TTC549 (cell line): Measurements from ENCODE around the gene USP17L17.
"Not testable (repeated sequence)": the region's sequence is repeated elsewhere in the genome, so short reads cannot be mapped to it uniquely, and the experiment has no call there.

Source experiments
- FAIRE-seq: peaks from 2 replicates; lab custom pipeline; 2012; peaks lifted over from hg19 to GRCh38; lab: Jason Lieb, UNC

Gene USP17L17, protein sequence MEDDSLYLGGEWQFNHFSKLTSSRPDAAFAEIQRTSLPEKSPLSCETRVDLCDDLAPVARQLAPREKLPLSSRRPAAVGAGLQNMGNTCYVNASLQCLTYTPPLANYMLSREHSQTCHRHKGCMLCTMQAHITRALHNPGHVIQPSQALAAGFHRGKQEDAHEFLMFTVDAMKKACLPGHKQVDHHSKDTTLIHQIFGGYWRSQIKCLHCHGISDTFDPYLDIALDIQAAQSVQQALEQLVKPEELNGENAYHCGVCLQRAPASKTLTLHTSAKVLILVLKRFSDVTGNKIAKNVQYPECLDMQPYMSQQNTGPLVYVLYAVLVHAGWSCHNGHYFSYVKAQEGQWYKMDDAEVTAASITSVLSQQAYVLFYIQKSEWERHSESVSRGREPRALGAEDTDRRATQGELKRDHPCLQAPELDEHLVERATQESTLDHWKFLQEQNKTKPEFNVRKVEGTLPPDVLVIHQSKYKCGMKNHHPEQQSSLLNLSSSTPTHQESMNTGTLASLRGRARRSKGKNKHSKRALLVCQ

GRCh38 chr4:9243579-9243978, at the start of gene USP17L17:
TSS of gene USP17L17 (plus strand) at chr4:9243879. CDS start at chr4:9243879, 0 bp downstream.
- FAIRE-seq = not testable (repeated sequence)

- FAIRE-seq = not testable (repeated sequence)
Measured at GRCh38 chr4:9210357-9210756, 33.3 kb upstream of the USP17L17 start, which contains the start of gene USP17L10. TSS of gene USP17L10 (plus strand) at chr4:9210657. CDS start at chr4:9210657, 0 bp downstream.

GRCh38 chr4:9214701-9215100, 29.0 kb upstream of the USP17L17 start:
- FAIRE-seq = not testable (repeated sequence)

DNA sequence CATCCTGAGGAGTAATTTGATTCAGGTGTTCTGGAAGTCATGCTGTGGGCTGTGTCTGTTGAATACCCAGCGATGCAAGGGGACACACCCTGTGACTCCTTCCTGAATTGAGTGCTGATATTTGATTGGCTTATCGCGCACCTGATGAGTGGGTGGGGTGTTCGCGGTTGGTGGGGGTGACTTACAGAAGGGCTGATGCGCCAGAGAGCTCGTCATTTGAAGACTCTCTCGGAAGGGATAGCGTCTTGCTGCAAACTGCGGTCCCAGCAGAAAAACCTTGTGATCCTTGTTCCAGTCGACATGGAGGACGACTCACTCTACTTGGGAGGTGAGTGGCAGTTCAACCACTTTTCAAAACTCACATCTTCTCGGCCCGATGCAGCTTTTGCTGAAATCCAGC, 28.6 kb upstream of the USP17L17 start, which contains the start of gene USP17L11:
Gene USP17L11, plus strand, starts transcription at position 301 of the 400 bp plus-strand sequence. Its CDS starts 0 bp downstream, at position 301.
- not testable (repeated sequence) for FAIRE-seq

DNA sequence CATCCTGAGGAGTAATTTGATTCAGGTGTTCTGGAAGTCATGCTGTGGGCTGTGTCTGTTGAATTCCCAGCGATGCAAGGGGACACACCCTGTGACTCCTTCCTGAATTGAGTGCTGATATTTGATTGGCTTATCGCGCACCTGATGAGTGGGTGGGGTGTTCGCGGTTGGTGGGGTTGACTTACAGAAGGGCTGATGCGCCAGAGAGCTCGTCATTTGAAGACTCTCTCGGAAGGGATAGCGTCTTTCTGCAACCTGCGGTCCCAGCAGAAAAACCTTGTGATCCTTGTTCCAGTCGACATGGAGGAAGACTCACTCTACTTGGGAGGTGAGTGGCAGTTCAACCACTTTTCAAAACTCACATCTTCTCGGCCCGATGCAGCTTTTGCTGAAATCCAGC, 23.8 kb upstream of the USP17L17 start, which contains the start of gene USP17L12:
Gene USP17L12, plus strand, starts transcription at position 301 of the 400 bp plus-strand sequence. Its CDS starts 0 bp downstream, at position 301.
- FAIRE-seq = not testable (repeated sequence)

GRCh38 chr4:9224596-9224995, 19.1 kb upstream of the USP17L17 start, which contains the start of gene USP17L13:
TSS of gene USP17L13 (plus strand) at chr4:9224896. CDS start at chr4:9224896, 0 bp downstream.
- not testable (repeated sequence) for FAIRE-seq

DNA sequence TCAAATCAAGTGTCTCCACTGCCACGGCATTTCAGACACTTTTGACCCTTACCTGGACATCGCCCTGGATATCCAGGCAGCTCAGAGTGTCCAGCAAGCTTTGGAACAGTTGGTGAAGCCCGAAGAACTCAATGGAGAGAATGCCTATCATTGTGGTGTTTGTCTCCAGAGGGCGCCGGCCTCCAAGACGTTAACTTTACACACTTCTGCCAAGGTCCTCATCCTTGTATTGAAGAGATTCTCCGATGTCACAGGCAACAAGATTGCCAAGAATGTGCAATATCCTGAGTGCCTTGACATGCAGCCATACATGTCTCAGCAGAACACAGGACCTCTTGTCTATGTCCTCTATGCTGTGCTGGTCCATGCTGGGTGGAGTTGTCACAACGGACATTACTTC, 13.4 kb upstream of the USP17L17 start:
- FAIRE-seq = not testable (repeated sequence)

DNA sequence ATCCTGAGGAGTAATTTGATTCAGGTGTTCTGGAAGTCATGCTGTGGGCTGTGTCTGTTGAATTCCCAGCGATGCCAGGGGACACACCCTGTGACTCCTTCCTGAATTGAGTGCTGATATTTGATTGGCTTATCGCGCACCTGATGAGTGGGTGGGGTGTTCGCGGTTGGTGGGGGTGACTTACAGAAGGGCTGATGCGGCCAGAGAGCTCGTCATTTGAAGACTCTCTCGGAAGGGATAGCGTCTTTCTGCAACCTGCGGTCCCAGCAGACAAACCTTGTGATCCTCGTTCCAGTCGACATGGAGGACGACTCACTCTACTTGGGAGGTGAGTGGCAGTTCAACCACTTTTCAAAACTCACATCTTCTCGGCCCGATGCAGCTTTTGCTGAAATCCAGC, 9.6 kb upstream of the USP17L17 start, which contains the start of gene USP17L15:
Gene USP17L15, plus strand, starts transcription at position 301 of the 400 bp plus-strand sequence. Its CDS starts 0 bp downstream, at position 301.
- not testable (repeated sequence) for FAIRE-seq

DNA sequence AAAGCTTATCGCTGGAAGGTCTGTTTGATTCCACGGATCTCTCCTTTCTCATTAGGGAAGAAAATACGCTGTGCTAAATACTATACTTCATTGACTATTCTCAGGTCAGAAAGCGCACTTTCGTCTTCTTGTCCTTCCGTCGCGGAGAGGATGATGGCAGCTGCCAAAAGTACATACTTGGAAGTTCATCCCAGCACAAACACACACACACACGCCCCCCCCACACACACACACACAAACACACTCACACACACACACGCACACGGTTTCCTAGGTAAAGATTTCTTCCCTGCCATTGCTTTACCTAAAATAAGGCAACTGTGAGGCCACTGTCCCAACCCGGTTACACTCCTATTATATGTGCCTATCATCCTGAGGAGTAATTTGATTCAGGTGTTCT, 5.2 kb upstream of the USP17L17 start:
- not testable (repeated sequence) for FAIRE-seq

GRCh38 chr4:9247953-9248680, 4.4 kb downstream of the USP17L17 start, which contains the start of gene USP17L18:
TSS of gene USP17L18 (plus strand) at chr4:9248630. CDS start at chr4:9248630, 0 bp downstream.
- not testable (repeated sequence) for FAIRE-seq

GRCh38 chr4:9253078-9253477, 9.4 kb downstream of the USP17L17 start, which contains the start of gene USP17L19:
TSS of gene USP17L19 (plus strand) at chr4:9253378. CDS start at chr4:9253378, 0 bp downstream.
- not testable (repeated sequence) for FAIRE-seq

DNA sequence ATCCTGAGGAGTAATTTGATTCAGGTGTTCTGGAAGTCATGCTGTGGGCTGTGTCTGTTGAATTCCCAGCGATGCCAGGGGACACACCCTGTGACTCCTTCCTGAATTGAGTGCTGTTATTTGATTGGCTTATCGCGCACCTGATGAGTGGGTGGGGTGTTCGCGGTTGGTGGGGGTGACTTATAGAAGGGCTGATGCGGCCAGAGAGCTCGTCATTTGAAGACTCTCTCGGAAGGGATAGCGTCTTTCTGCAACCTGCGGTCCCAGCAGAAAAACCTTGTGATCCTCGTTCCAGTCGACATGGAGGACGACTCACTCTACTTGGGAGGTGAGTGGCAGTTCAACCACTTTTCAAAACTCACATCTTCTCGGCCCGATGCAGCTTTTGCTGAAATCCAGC, 14.1 kb downstream of the USP17L17 start, which contains the start of gene USP17L20:
Gene USP17L20, plus strand, starts transcription at position 301 of the 400 bp plus-strand sequence. Its CDS starts 0 bp downstream, at position 301.
- not testable (repeated sequence) for FAIRE-seq

- not testable (repeated sequence) for FAIRE-seq
Measured at GRCh38 chr4:9262572-9262971, 18.9 kb downstream of the USP17L17 start, which contains the start of gene USP17L21. TSS of gene USP17L21 (plus strand) at chr4:9262872. CDS start at chr4:9262872, 0 bp downstream.

DNA sequence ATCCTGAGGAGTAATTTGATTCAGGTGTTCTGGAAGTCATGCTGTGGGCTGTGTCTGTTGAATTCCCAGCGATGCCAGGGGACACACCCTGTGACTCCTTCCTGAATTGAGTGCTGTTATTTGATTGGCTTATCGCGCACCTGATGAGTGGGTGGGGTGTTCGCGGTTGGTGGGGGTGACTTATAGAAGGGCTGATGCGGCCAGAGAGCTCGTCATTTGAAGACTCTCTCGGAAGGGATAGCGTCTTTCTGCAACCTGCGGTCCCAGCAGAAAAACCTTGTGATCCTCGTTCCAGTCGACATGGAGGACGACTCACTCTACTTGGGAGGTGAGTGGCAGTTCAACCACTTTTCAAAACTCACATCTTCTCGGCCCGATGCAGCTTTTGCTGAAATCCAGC, 23.6 kb downstream of the USP17L17 start, which contains the start of gene USP17L22:
Gene USP17L22, plus strand, starts transcription at position 301 of the 400 bp plus-strand sequence. Its CDS starts 0 bp downstream, at position 301.
- FAIRE-seq = not testable (repeated sequence)

DNA sequence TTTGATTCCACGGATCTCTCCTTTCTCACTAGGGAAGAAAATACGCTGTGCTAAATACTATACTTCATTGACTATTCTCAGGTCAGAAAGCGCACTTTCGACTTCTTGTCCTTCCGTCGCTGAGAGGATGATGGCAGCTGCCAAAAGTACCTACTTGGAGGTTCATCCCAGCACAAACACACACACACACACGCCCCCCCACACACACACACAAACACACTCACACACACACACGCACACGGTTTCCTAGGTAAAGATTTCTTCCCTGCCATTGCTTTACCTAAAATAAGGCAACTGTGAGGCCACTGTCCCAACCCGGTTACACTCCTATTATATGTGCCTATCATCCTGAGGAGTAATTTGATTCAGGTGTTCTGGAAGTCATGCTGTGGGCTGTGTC, 28.0 kb downstream of the USP17L17 start:
- not testable (repeated sequence) for FAIRE-seq
